ENCODE data around the gene EPN2.
"Not testable (repeated sequence)": the region's sequence is repeated elsewhere in the genome, so short reads cannot be mapped to it uniquely, and the experiment has no call there.

EPN2 gene

GRCh38 chr17:19237139-19237388, at the start of gene EPN2:
TSS of gene EPN2 (plus strand) at chr17:19237366. CDS start at chr17:19283120, 45,754 bp downstream.
- not testable (repeated sequence) for DNase-seq

- not testable (repeated sequence) for DNase-seq
Measured at GRCh38 chr17:19187883-19188869, 49.0 kb upstream of the EPN2 start.

GRCh38 chr17:19188870-19189708, 48.1 kb upstream of the EPN2 start:
- DNase-seq = not testable (repeated sequence)

GRCh38 chr17:19189781-19190405, 47.3 kb upstream of the EPN2 start:
- not testable (repeated sequence) for DNase-seq

GRCh38 chr17:19196382-19197204, 40.6 kb upstream of the EPN2 start:
- DNase-seq = peak; percentile 3

GRCh38 chr17:19202448-19202847, 34.7 kb upstream of the EPN2 start:
- DNase-seq = not testable (repeated sequence)

- not testable (repeated sequence) for DNase-seq
Measured at GRCh38 chr17:19203429-19203828, 33.7 kb upstream of the EPN2 start.

GRCh38 chr17:19215074-19215860, 21.9 kb upstream of the EPN2 start:
- not testable (repeated sequence) for DNase-seq

GRCh38 chr17:19216148-19216926, 20.8 kb upstream of the EPN2 start:
- not testable (repeated sequence) for DNase-seq

- not testable (repeated sequence) for DNase-seq
Measured at GRCh38 chr17:19218914-19219313, 18.3 kb upstream of the EPN2 start.

GRCh38 chr17:19219384-19219783, 17.8 kb upstream of the EPN2 start:
- DNase-seq = not testable (repeated sequence)

- not testable (repeated sequence) for DNase-seq
Measured at GRCh38 chr17:19220195-19220594, 17.0 kb upstream of the EPN2 start.

GRCh38 chr17:19226610-19227588, 10.3 kb upstream of the EPN2 start:
- DNase-seq = not testable (repeated sequence)

GRCh38 chr17:19234676-19235075, 2.5 kb upstream of the EPN2 start:
- DNase-seq = not testable (repeated sequence)

- not testable (repeated sequence) for DNase-seq
Measured at GRCh38 chr17:19236351-19237138, 621 bp upstream of the EPN2 start.

- DNase-seq = peak; percentile 49
Measured at GRCh38 chr17:19237389-19238166, 412 bp downstream of the EPN2 start.

GRCh38 chr17:19238167-19238505, 970 bp downstream of the EPN2 start:
- DNase-seq = no peak

- no peak for DNase-seq
Measured at GRCh38 chr17:19239544-19239943, 2.4 kb downstream of the EPN2 start.

Measured in stimulated activated CD4-positive, alpha-beta T cell treated with anti-CD3 and anti-CD28 coated beads, Interleukin-1b, Interleukin-23, amount 100 ng/mL, for 48 hours (primary cell).